Smooth muscle cell (in vitro differentiated cells): ENCODE data around the gene TIMM10. TPM values are rescaled to one million over a fixed set of nuclear protein-coding genes. Genes with fewer than 3 reads are reported as not detected.

Experiments
- DNase-seq: peaks from one replicate; lab custom pipeline; 2025; ENCODE audit not compliant: unreplicated experiment; lab: John Stamatoyannopoulos, UW
- H2AFZ ChIP-seq: fragments of 200-600 bp; sonication (generic); 2 replicates; pipeline ENCODE4 v1.6.0; 2016; ENCODE audit warnings: antibody characterized with exemption, low read depth, mild to moderate bottlenecking
- H3F3A ChIP-seq: fragments of 200-600 bp; sonication (generic); 2 replicates; pipeline ENCODE4 v1.6.0; 2017; ENCODE audit warnings: antibody characterized with exemption, low read depth
- H3K27ac ChIP-seq: fragments of 200-600 bp; sonication (generic); 2 replicates; pipeline ENCODE4 v1.5.1; 2016; ENCODE audit warnings: low read depth, mild to moderate bottlenecking
- H3K27me3 ChIP-seq: fragments of 200-600 bp; sonication (generic); 2 replicates; pipeline ENCODE4 v1.6.1; 2016; ENCODE audit warnings: low read depth, mild to moderate bottlenecking
- H3K36me3 ChIP-seq: fragments of 200-600 bp; sonication (generic); 2 replicates; pipeline ENCODE4 v1.5.1; 2016; ENCODE audit warnings: low read depth
- H3K4me1 ChIP-seq: fragments of 200-600 bp; sonication (generic); 2 replicates; pipeline ENCODE4 v1.5.1; 2016; ENCODE audit warnings: low read depth
- H3K4me2 ChIP-seq: fragments of 200-600 bp; sonication (generic); 2 replicates; pipeline ENCODE4 v1.6.0; 2016; ENCODE audit warnings: mild to moderate bottlenecking
- H3K4me3 ChIP-seq: fragments of 200-600 bp; sonication (generic); 2 replicates; pipeline ENCODE4 v1.5.1; 2016; ENCODE audit warnings: mild to moderate bottlenecking
- H3K79me2 ChIP-seq: fragments of 200-600 bp; sonication (generic); 2 replicates; pipeline ENCODE4 v1.6.0; 2016; ENCODE audit warnings: low read depth, mild to moderate bottlenecking
- H3K9ac ChIP-seq: fragments of 200-600 bp; sonication (generic); 2 replicates; pipeline ENCODE4 v1.6.0; 2016; ENCODE audit warnings: low read depth
- H3K9me3 ChIP-seq: fragments of 200-600 bp; sonication (generic); replicated peaks from 2 replicates; pipeline ENCODE4 v1.5.1; 2016; ENCODE audit warnings: low read depth
- H4K20me1 ChIP-seq: fragments of 200-600 bp; sonication (generic); 2 replicates; pipeline ENCODE4 v1.6.0; 2016; ENCODE audit warnings: low read depth
- CTCF ChIP-seq: fragments of 200-600 bp; sonication (generic); IDR thresholded peaks from 2 replicates; pipeline ENCODE4 v1.5.1; 2017; ENCODE audit warnings: borderline replicate concordance, mild to moderate bottlenecking, antibody characterized with exemption; ENCODE audit not compliant: insufficient read depth, poor library complexity, severe bottlenecking
- WGBS: methylation state at CpG from one replicate; pipeline ENCODE4 v1.1.7; 2016; ENCODE audit warnings: low lambda C conversion rate; 5-methylcytosine and 5-hydroxymethylcytosine counted together
- polyA plus RNA-seq: library from polyadenylated mRNA; unstranded; fragments of >200 nt; fragmentation: Nextera tagmentation; extraction: Ambion mirVana; gene quantifications from 2 replicates; pipeline ENCODE4 v1.2.1, GENCODE V29; 2016
- total RNA-seq: library from RNA; depleted of rRNA; stranded (reverse); fragments of >200 nt; gene quantifications from 2 replicates; pipeline ENCODE4 v1.2.3, GENCODE V29; 2014

Gene TIMM10
- total and polyA plus RNA-seq, 2 experiments from 2014 or later = 34.2 to 110 TPM

DNA sequence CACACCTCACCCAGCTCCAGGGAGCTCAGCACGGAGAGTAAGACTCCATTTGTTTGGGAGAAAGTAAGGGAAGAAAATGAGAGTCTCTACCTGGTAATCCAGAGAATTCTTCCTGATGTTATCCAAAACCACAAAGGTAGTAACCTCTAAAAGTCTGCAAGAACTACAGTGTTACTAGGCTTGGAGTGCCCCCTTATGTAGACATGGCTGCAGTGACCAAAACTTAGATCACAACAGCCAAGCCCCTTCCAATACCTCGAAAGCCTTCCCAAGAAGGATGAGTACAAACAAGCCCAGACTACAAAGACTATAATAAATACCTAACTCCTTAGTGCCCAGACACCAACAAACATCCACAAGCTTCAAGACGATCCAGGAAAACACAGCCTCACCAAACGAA is 32.0 kb upstream of the TIMM10 start:
- Histone ChIP-seq H3K4me3 (no peak overlapping the region), H3K4me2 (no peak overlapping the region), H3K27ac (no peak overlapping the region), H3F3A (no peaks in the 10 kb centered on the region), H4K20me1 (no peaks in the 10 kb centered on the region), H3K27me3 (no peaks in the 10 kb centered on the region), H3K36me3 (no peaks in the 10 kb centered on the region), H3K4me1 (peaks cover 5% of the 10 kb centered on the region), H3K9me3 (no peaks in the 10 kb centered on the region), H3K9ac (no peak overlapping the region), H3K79me2 (no peaks in the 10 kb centered on the region), H2AFZ (no peak overlapping the region)
- no peak for DNase-seq
- 60% methylated on average over 4 of the region's 4 CpGs for WGBS
- TF ChIP-seq CTCF = no peak

DNA sequence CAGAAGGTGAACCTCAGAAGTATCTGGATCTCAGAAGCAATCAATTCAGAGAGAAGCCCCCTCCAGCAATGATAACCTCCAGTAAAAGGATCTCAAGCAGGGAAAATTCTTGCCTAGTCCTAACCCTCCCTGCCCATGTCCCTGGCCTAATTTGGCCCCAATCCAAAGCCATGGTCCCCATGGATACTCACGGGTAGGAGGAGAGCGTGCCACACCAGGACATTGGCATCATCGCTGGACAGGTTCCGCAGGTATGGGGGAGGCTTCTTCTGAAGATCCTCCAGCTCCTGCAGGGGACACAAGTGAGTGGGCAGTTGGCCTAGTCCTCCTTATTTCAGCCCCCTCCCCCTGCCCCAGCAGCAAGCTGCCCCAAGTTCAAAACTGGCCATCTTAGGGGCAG is 29.6 kb upstream of the TIMM10 start:
- Histone ChIP-seq H3K27me3 (no peaks in the 10 kb centered on the region), H3K4me3 (no peak overlapping the region), H3K9me3 (no peaks in the 10 kb centered on the region), H3K36me3 (no peaks in the 10 kb centered on the region), H4K20me1 (no peaks in the 10 kb centered on the region), H3K4me1 (no peaks in the 10 kb centered on the region), H2AFZ (no peak overlapping the region), H3K79me2 (no peaks in the 10 kb centered on the region), H3F3A (no peaks in the 10 kb centered on the region), H3K27ac (no peak overlapping the region), H3K9ac (no peak overlapping the region), H3K4me2 (no peak overlapping the region)
- TF ChIP-seq CTCF = no peak
- WGBS = 91% methylated on average over 4 of the region's 4 CpGs
- no peak for DNase-seq

DNA sequence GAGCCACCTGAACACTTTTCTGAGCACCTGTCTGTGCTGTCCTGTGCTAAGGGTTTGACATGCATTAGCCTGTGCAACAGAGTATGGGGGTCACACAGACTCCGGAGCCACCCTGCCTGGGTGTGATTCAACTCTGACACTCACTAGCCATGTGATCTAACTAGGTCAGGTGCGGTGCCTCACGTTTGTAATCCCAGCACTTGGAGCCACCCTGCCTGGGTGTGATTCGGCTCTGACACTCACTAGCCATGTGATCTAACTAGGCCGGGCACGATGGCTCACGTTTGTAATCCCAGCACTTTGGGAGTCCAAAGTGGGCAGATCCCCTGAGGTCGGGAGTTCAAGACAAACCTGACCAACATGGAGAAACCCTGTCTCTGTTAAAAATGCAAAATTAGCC is 25.5 kb upstream of the TIMM10 start:
- no peak overlapping the region for H2AFZ ChIP-seq
- 77% methylated on average over 8 of the region's 8 CpGs for WGBS
- no peaks in the 10 kb centered on the region for H3K36me3 ChIP-seq
- H3K4me1 ChIP-seq = no peaks in the 10 kb centered on the region
- no peak overlapping the region for H3K9ac ChIP-seq
- no peak overlapping the region for H3K27ac ChIP-seq
- H3K4me3 ChIP-seq = no peak overlapping the region
- H3K4me2 ChIP-seq = no peak overlapping the region
- H3K27me3 ChIP-seq = no peaks in the 10 kb centered on the region
- H3K79me2 ChIP-seq = no peaks in the 10 kb centered on the region
- H4K20me1 ChIP-seq = no peaks in the 10 kb centered on the region
- no peak for TF ChIP-seq CTCF
- no peaks in the 10 kb centered on the region for H3F3A ChIP-seq
- H3K9me3 ChIP-seq = no peaks in the 10 kb centered on the region
- DNase-seq = no peak

DNA sequence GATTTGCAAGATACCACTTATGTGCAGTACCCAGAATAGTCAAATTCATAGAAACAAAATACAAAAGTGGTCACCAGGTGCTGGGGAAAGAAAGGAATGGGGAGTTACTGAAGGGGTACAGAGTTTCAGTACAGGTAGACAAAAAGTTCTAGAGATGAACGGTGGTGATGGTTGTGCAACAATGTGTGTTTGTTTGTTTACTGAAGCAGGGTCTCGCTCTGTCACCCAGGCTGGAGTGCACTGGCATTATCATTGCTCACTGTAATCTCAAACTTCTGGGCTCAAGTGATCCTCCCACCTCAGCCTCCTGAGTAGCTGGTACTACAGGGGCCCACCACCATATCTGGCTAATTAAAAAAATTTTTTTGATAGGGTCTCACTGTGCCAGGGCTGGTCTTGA is 24.8 kb upstream of the TIMM10 start:
- H3K36me3 ChIP-seq = no peaks in the 10 kb centered on the region

More for the DNA sequence above, 24.8 kb upstream of the TIMM10 start:
- no peaks in the 10 kb centered on the region for H3K4me1 ChIP-seq
- no peaks in the 10 kb centered on the region for H3K79me2 ChIP-seq
- WGBS = 91% methylated on average over 2 of the region's 2 CpGs
- H3K9me3 ChIP-seq = no peaks in the 10 kb centered on the region
- H3K27ac ChIP-seq = no peak overlapping the region
- no peak overlapping the region for H3K4me3 ChIP-seq
- no peak for TF ChIP-seq CTCF
- no peak overlapping the region for H3K4me2 ChIP-seq
- H4K20me1 ChIP-seq = no peaks in the 10 kb centered on the region
- no peak overlapping the region for H2AFZ ChIP-seq
- no peak overlapping the region for H3K9ac ChIP-seq
- no peaks in the 10 kb centered on the region for H3K27me3 ChIP-seq
- DNase-seq = no peak
- H3F3A ChIP-seq = no peaks in the 10 kb centered on the region
